ENCODE data around the gene PEMT.
A peak's percentile ranks its signal among the peaks of the same experiment; 100 is the strongest.

The PEMT gene

DNA sequence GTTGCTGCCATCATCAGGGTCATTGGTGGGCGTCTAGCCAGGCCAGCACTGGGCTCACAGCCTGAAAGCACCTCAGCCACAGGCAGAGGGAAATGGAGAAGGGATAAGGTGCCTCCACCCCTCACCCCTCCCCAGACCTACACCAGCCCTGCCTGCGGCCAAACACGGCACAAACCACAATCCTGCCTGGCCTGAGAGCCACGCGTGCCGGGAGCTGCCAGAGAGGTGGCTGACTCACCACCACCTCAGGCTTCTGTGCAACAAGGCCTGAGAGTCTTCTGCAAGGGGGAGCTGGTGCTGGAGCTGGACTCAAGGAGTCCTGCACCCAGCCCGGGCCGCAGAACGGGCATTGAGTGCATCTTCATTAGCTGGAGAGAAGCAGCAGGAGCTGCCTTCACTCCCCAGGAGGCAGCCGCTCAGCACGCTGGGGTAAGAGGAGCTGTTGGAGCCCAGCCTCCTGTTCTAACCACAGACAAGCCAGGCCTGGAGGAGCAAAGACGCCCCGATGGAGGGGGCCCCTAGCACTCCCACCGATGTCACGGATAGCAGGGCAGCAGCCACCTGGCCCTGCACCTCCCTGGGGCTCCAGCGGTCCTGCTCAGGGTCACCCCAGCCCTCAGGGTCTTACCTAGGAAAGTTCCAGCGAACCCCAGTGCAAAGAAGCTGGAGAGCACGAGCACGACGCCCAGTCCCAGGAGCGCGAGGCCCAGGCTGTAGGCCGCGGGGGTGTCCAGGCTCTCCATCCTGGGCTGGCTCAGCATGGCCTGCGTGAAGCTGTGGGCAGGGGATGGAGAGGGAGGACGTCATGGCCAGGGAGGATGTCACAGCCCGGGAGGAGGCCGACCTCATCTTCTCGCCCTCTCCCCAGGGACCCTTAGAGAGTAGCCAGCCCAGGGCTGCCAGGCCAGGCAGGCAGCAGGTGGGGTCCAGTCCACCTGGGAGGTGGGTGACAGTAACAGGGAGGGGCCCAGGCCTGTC lies 79.3 kb downstream of the PEMT start:
- peak; percentile 89 for DNase-seq

DNA sequence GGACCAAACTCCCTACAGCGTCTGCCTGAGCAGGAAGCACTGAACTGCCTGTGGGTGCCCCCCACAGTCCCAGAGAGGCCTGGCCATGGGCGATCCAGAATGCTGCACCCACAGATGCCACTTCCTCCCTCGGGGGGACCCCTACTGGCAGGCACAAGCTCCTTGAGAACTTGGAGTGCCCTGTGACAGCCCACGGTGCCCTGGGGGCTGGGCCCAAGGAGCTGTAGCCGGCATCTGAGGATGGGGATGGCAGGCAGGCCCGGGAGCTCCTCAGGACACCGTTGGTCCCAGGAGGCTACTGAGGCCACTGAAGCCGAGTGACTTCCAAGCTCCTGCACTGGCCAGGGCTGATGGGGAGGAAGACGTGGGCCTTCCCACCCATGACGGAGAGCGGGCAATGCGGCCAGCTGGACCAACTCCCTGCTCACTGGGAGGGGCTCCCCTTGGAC lies 80.2 kb downstream of the PEMT start:
- no peak for DNase-seq

DNA sequence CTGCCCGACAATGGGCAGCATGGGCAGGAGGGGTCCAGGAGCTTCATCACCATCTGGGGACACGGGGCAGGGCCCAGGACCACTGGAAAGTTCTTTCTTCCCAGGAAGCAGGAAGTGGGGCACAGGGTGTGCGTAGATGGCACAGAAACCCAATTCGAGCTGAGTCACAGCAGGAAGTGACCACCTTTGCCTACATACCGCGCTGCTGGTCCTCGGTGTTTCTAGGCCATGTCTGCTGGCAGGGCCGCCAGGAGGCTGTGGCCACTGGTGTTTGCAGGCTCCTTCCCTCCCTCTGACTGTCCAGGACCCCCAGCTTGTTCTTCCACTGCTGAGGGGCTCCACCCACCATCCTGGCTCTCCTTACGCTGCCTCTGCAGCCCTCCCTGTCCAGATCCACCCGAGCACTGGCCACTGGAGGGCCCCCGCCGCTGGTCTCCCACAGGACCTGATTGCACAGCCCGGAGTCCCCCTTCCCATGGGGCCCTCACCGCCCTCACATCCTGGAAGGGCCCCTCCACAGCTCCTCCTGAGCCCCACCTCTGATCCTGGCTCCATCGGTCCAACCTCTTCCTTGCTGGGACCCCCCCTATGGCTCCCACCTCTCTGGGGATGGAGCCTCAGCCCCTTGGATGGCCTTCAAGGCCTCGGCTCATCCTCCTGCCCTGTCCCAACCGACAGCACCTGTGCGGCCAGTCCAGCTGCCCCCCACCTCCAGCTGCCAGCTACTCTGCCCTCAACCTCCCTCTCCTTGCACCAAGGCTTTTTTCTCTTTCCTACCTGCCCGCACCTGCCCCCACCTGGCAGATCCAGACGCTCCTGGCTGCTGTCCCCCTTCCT lies 80.8 kb downstream of the PEMT start:
- no peak for DNase-seq

DNA sequence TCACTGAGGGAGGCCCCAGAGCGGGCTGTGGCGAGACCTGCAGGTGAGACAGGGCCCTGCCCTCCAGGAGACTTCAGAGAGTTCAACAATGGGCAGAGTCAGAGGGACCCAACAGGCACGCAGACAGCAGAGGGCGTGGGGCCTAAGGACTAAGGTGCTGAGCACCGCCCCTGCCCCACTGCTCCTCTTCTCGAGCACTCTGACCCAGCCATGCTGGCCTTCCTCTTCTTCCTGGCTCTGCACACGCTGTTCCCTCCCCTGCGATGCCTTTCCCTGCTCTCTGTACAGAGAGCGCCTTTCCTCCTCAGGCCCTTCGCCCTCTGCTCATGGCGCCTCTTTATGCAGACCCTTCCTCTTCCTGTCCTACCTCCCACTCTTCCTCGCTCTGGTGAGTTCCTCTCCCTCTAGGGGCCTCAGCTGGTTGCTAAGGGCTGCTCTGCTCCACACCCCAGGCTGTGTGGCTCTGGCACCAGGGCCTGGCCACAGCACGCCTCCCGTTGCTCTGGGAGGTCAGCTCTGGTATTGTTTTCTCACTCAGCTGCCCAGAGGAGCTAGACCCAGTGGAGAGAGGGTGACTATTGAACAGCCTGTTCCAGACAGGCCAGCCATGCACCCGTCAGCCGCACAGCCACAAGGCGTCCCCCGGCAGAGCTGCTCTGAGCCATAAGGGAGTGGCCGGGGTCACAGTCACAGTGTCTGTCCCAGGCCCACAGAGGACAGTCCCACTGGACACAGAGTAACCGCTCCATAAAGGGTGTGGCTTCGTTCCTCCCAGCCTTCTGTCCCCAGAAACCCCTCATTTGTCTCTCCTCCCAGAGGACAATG lies 81.7 kb downstream of the PEMT start:
- no peak for DNase-seq

DNA sequence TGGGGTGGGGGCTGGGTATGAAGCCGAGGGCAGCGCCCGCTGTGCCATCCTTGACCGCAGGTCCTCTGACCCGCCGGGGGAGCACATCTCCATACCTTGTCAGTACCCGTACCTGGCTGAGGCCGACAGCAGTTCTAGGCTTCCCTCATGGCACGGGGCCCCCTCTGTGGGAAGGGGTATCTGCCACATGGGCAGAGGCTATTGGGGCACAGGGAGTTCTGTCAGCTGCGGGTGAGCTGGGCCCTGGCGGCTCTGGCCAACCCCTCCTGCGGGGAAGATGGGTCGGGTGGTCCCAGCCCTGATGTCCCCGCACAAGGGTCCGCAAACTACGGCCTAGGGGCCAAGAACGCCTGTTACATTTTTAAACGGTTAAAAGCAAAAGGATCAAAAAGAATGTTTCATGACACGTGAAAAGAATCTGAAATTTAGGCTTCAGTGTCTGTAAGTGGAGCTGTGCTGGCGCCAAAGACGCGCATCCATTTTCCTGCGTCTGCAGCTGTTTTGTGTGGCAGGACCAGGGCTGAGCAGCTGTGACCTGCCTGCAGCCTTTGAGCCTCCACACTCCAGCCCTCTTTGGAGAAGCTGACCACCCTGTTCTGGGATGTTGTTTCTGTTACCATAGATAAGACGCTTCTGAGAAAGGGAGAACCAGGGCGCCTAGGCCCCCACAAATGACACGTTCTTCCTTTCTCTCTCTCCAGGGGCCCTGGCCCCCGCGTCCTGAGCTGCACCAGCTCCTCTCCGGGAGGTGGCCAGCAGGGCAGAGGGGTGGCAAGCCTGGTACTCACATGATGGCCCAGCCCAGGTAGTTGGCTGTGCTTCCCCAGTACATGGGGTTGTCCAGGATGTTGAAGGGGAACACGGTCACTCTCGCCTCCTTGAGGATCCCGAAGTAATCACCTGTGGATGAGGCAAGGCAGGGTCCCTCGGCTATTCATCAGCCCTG lies 82.6 kb downstream of the PEMT start:
- DNase-seq = no peak

DNA sequence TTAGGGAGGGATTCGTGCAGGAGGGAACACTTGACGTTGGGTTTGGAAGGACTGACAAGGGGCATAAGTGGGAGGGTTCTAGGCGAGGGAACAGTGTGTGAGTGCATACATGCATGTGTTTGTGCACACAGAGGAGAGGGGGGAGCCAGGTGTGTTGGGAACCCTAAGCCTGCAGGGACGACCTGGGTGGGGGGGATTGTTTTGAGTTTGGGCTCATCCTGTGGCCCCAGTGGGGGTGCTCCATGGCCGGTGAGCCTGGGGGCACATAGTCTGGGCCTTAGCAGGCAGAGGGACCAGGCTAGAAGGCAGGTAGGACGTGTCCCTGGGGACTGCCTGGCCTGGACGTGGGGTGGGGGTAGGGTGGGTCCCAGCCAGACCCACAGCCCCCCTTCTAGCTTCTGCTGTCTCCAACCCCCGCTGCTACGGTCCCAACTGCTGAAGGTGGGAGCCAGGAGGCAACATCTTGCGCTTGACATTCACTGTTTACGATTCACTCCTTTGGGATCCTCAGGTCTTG lies 83.4 kb downstream of the PEMT start:
- DNase-seq = no peak

DNA sequence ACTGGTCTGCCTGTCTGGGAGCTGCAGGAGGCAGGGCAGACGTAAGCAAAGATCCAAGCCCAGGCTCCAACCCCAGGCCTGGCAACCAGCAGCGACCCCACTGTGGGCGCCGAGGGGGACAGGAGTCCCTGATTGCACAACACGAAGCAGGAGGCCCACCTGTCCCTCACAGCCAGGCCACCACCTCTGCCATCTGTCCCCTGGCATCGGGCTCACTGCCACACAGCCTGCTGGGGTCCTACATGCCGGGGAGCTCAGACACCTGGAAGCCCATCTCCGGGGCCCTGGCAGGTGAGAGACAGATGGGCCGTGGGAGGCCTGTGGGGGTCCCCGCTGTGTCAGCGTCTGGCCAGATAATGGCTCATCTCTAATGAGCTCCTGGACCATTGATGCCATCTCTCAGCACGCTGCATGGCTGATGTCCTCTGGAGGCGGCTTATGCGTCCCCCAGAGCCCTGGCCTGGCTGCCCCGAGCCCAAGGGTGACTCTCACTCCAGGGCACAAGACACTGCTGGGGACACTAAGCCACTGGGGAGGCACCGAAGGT lies 84.0 kb downstream of the PEMT start:
- no peak for DNase-seq

DNA sequence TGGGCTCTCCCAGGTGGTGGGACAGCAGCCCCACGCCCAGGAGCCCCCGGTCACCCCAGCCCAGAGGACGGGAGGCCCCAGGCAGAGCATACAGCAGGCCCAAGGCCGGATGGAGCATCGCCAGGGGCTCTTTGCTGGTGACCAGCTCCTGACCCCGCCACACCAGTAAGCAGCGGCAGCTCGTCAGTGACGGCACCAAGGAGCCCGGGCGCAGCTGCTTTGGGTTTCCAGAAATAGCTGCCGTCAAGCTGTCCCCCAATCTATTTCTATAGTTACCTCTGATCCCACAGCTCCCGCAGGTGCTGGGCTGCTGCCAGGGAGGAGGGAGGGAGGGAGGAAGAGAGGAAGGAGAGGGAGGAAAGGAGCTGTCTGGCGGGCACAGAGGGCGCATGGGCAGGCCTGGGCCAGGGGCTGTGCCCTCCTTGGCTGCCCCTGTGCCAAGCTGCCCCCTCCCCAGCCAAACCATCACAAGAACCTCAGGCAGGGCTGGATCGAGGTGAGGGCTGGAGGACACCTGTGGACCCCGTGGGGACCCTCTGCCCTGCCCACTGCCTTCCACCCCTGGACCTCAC lies 84.5 kb downstream of the PEMT start:
- no peak for DNase-seq

DNA sequence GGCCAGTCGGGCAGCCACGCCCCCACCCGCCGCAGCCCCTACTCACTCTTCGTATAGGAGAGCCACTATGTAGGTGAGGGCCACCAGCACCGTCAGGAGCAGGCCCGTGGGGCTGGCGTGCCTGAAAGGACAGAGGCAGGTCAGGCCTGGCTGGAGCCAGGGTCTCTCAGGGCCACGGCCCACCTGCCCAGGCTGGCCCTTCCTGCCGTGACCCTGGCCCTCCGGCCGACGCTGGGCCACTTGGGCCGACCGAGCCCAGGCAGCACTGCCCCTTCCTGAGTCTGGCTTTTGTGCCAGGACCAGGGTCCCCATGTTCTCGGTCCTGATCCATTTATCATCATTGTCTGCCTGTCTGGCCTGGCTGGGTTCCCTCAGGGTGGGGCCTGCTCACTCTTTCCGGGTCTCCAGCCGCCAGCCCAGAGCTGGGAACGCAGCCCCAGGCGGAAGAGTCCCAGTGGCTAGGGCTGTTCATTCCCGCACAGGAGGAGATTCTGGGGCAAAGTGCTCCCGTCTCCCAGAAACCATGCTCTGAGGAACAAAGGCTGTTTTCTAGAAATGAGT lies 85.2 kb downstream of the PEMT start:
- no peak for DNase-seq

DNA sequence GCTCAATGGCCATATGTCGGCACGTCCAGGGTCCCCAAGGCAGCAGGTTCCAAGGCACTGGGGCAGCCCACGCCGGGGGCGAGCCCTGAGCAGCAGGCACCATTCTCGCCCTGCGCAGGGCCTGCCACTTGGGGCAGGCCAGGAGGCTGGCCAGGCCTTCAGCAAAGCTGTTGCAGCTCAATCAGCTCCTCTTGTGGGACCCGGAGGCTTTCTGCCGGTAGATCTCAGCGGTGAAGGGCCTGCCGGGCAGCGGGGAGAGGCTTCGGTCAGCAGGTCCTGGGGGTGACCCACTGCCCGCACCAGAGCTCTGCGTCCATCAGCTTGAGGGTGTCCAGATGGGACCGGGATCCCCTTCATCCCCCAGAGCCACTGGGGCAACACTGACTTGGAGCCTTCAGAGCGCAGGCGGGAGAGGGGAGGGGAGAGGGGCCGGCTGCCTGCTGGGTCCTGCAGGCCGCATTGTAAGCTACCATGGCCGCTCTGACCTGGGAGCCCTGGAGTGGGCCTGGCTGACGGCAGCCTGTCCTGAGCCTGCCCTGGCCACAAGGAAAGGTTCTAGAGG lies 85.8 kb downstream of the PEMT start:
- DNase-seq = no peak

DNA sequence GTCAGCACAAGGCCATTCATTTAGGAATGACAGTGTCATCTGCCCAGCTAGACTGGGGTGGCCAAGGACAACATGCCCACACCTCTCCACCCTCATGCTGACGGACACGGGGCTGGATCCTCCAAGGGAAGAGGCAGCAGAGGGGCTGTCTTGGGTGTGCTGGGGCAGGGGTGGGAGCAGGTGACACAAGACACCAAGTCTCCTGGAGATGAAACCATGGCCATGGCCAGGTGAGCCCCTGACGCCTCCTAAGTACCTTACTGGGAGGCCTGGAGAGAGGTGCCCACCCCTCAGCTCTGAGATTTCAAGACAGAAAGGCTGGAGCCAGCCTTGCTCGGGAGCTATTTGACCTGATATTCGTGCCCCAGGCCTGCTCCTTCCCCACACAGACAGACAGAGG lies 86.4 kb downstream of the PEMT start:
- no peak for DNase-seq

DNA sequence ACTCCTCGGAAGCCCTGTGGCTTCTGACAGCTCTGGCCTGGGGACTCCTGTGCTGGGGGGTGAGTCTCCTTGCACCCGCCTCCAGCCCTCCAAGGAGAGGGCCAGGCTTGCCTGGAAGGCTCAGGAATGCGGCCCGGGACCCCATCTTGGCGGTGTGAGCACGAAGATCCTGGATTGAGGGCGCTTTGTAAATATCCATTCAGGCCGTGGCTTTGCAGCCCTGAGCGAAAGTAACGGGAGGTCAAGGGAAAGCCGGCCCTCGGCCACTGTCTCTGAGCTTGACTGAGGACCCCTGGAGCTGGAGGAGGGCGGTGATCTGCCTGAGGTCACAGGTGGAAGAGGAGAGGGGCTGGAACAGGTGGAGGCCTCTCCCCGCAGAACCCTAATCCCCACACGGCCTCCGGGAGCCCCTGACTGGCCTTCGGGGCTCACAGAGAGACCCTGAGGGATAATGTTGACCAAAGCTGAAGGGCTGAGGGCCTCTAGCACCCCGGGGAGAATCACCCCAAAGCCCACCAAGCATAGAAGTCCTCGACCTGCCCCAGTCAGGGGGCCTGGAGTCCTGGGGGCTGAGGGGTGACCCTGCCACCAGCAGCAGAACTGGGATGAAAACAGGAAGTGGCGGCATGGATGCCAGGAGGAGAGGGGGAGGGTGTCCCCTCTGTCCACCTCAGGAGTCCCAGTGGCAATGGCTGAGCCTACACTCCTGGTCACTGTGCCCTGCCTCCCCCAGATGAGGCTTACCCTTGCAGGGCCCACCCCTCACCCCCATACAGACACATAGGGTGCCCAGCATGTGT lies 87.0 kb downstream of the PEMT start:
- no peak for DNase-seq

DNA sequence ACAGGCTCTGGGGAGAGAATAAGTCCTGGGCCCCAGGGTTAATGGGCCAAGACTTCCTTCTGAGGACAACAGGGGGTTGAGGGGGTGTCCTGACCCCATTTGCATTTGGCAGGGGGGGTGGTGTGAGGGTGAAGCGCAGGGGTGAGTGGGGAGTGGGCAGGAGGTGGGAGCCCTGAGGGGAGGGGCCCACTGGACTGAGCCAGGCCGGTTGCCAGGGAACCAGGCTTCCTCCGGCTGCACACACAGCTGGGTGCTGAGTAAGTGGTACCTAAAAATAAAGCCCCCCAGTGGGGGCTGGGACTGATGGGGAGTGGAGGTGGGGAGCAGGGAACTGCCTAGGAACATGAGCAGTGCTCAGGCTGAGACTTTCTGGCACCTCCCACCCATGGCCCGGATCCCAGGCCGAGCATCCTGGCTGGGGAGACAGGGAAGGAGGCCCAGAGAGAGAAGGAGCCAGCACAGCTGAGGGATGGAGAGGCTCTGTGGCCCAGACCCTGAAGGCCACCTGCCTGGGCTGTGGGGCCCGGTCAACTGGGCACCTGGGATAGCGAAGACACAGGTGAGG lies 87.9 kb downstream of the PEMT start:
- no peak for DNase-seq

DNA sequence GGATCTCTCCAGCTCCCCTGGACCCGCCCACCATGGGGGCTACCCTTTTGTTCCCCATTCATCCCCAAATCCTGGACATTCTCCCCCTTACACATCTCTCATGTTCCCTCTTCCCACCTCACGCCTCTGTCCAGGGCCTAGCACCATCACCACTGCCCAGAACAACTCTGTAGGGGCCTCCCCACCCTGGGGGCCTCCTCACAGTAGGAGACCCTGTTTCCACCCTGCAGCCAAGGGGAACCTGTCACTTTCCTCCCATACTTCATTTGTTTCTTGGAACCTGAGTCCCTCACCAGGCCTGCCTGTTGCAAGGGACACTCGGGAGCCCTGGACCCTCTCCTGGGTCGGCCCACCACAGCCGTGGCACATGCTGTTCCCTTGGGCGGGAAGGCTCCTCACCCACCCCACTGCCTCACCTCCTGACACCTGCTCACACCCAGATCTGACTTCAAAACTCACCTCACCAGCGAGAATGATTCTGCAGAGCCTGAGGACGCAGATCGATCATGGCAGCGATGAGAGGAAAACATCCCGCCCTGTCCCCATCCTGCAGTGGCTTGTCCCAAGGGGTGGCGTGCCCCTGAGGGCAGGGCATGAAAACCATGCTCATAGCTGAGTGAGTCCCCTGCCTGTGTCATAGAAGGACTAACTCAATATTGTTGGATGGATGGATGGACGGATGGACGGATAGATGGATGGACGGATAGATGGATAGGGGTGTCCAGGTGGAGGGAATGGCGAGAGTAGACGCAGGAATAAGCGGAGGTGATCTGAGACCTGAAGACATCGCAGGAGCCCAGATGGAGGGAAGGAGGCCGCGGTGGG lies 88.6 kb downstream of the PEMT start:
- no peak for DNase-seq

DNA sequence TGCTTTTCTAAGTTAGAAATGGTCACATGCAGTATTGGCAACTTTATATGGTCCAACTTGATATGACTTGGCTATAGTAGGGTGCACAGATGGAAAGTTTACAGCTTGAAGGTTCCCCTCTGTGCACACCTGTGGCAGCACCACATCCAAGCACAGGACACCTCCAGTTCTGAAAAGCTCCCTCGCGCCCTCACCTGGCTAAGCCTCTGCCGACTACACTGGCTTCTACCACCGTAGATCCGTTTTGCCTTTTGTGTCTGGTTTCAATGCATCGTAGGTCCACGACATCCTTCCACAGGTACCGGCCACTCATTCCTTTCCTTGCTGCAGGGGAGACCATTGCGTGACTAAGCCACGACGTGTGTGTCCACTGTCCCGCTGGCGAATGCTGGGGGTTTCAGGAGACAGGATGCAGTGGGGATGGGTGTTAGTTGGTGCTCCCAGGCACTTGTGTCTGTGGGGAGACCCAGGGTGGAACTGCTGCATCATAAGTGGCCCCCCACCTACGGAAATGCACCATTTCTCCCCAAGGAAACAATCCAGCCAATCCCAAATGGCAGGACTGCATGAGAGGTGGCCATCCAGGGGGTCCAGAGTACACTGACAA lies 90.4 kb downstream of the PEMT start:
- no peak for DNase-seq

DNA sequence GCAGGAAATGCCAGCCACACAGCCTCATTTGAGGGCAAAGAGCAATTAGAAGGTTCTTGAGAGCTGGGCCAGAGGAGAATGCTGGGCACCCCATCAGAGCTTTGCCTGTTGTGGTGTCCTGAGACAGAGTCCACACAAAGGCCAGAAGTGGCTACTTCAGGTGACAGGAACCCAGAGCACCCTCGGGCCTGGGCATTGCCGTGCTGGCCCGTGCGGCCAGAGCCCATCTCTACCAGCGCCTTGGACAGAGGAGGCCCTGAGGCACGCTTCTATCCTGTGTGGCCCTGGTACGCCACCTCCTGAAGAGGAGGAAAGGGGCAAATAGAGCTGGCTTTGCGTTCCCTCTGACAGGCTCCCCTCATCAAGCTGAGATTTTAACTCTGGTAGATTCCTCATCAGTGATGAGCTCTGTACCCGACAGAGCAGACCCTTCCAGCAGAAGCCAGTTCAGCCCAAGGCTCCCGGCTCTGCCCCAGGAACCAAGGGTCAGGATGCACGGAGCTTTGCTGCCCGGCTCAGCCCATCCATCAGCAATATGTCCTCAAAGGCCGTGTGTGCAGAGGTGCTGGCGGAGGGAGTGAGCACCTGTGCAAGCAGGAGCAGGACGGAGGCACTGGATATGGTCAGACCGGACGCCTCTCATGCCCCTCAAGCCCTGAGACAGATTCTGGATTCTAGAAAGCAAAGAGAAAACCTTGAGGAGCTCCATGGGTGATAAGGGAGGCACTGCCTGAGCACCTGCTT lies 91.9 kb downstream of the PEMT start:
- DNase-seq = no peak
